Measurements from ENCODE around the gene MRPL18.

MRPL18 gene

DNA sequence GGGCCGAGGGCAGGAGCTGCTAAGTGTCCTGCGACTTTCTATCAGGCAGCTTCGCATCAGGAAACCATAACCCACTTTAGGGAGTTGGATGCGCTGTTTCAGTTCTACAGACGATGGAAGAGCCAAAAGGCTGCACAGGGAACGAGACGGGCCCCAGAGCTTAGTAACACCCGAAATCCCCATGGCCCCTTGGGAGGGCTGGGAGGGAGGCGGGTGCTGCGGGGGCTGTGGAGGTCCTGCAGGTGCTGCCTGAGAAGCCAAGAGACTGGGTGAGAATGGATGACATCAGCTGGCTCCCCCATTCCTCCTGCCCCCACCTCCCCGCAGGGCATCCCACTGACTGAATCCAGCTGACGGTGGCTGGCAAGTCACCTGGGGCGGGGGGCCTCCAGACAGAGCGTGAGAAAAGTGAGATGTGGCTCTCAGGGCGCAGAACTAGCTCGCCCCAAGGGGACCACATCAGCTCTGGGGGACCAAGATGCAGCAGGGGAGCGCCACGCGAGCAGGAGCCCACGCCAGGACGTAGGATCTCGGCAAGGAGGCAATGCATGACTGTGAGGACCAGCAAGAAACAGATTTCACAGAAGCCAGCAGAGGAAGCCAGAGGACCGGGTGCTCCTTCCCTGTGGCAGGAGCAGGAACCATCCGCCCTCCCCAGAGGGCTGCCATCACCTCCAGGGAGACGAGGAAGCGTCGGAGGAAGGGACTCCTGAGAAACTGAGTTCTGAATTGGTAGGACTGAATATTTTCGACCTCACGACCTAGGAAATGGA lies 46.6 kb downstream of the MRPL18 start:
- Histone ChIP-seq H3K27ac (ENCODE audit: low read depth, low read length, poor library complexity, severe bottlenecking) (no peak overlapping the region), H4K20me1 (ENCODE audit: insufficient read depth, low read length) (no peaks in the 10 kb centered on the region), H2AFZ (ENCODE audit: low read length) (no peak overlapping the region), H3K9ac (ENCODE audit: low read length) (no peak overlapping the region), H3F3A (ENCODE audit: insufficient read depth, low read length) (no peaks in the 10 kb centered on the region), H3K9me2 (ENCODE audit: low read depth, low read length) (no peaks in the 10 kb centered on the region), H3K4me3 (ENCODE audit: low read depth, low read length, poor library complexity, severe bottlenecking) (no peak overlapping the region), H3K79me2 (ENCODE audit: insufficient read depth, low read length) (no peaks in the 10 kb centered on the region), H3K9me3 (ENCODE audit: low read length) (no peaks in the 10 kb centered on the region), H3K36me3 (ENCODE audit: insufficient read depth, low read length) (no peaks in the 10 kb centered on the region), H3K4me1 (ENCODE audit: insufficient read depth, low read length, severe bottlenecking) (no peaks in the 10 kb centered on the region), H3K4me2 (ENCODE audit: low read length) (no peak overlapping the region), H3K27me3 (ENCODE audit: insufficient read depth, low read length) (0 out of 2 replicates have a peak, but pooled peaks cover 4% of the 10 kb centered on the region)
- TF ChIP-seq, protein P1, sequence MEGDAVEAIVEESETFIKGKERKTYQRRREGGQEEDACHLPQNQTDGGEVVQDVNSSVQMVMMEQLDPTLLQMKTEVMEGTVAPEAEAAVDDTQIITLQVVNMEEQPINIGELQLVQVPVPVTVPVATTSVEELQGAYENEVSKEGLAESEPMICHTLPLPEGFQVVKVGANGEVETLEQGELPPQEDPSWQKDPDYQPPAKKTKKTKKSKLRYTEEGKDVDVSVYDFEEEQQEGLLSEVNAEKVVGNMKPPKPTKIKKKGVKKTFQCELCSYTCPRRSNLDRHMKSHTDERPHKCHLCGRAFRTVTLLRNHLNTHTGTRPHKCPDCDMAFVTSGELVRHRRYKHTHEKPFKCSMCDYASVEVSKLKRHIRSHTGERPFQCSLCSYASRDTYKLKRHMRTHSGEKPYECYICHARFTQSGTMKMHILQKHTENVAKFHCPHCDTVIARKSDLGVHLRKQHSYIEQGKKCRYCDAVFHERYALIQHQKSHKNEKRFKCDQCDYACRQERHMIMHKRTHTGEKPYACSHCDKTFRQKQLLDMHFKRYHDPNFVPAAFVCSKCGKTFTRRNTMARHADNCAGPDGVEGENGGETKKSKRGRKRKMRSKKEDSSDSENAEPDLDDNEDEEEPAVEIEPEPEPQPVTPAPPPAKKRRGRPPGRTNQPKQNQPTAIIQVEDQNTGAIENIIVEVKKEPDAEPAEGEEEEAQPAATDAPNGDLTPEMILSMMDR (IDR thresholded peaks at IDR 0.05; ENCODE audit: low read length): no peak
- no peak for TF ChIP-seq EZH2 (IDR thresholded peaks at IDR 0.05; ENCODE audit: borderline replicate concordance, low read length)

DNA sequence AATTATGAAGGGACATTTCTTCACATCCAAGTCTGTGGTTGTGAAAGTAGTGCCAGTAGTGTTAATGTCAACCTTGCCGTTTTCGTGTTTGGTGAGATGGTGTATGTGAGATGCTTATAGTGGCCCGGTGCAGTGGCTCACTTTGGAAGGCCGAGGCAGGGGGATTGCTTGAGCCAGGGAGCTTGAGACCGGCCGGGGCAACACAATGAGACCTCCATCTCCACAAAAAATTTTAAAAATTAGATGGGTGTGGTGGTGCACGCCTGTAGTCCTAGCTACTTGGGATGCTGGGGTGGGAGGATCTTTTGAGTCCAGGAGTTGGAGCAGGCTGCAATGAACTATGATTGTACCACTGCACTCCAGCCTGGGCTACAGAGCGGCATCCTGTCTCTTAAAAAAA lies 47.2 kb downstream of the MRPL18 start:
- Histone ChIP-seq H3K4me2 (ENCODE audit: low read length) (no peak overlapping the region), H4K20me1 (ENCODE audit: insufficient read depth, low read length) (no peaks in the 10 kb centered on the region), H3K4me3 (ENCODE audit: low read depth, low read length, poor library complexity, severe bottlenecking) (no peak overlapping the region), H3K4me1 (ENCODE audit: insufficient read depth, low read length, severe bottlenecking) (no peaks in the 10 kb centered on the region), H3K9me3 (ENCODE audit: low read length) (no peaks in the 10 kb centered on the region), H3K79me2 (ENCODE audit: insufficient read depth, low read length) (no peaks in the 10 kb centered on the region), H3K36me3 (ENCODE audit: insufficient read depth, low read length) (no peaks in the 10 kb centered on the region), H3K27me3 (ENCODE audit: insufficient read depth, low read length) (0 out of 2 replicates have a peak, but pooled peaks cover 4% of the 10 kb centered on the region), H3K9ac (ENCODE audit: low read length) (no peak overlapping the region), H2AFZ (ENCODE audit: low read length) (no peak overlapping the region), H3F3A (ENCODE audit: insufficient read depth, low read length) (no peaks in the 10 kb centered on the region), H3K9me2 (ENCODE audit: low read depth, low read length) (no peaks in the 10 kb centered on the region), H3K27ac (ENCODE audit: low read depth, low read length, poor library complexity, severe bottlenecking) (no peak overlapping the region)
- TF ChIP-seq, protein P1 (IDR thresholded peaks at IDR 0.05; ENCODE audit: low read length): no peak
- no peak for TF ChIP-seq EZH2 (IDR thresholded peaks at IDR 0.05; ENCODE audit: borderline replicate concordance, low read length)

DNA sequence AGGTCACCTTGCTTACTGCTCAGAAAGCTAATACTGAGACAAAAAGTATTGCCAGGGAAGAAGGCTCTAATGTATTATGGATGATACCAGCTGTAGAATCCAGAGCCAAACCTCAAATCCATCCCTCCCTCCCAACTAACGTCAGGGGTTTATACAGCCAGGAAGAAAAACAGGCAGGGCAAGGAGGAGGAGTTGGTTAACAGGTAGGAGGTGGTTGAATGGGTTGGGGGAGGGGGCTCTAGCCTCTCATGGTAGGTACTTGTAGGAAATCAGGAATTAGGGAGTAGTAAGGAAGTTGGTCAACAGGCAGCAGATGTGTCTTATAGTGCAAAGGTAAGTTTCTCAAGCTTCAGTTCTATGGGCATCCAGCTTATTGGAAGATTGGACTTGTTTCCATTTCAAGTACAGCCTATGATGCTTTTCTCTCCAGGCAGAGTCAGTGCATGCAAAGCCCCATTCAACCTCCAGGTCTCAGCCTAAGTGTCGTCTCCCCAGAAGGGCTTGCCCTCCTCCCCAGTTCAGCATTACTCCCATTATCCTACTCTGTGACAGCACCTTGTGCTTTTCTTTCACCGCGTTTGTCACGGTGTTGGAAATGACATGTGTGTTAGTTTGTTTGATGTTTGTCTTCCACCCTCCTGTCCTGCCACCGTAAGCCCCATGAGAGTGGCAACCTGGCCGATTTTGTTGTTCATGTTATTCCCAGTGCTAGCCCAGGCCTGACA lies 47.9 kb downstream of the MRPL18 start:
- no peak for TF ChIP-seq EZH2 (IDR thresholded peaks at IDR 0.05; ENCODE audit: borderline replicate concordance, low read length)
- TF ChIP-seq, protein P1 (IDR thresholded peaks at IDR 0.05; ENCODE audit: low read length): no peak
- Histone ChIP-seq H3K9ac (ENCODE audit: low read length) (no peak overlapping the region), H3K79me2 (ENCODE audit: insufficient read depth, low read length) (no peaks in the 10 kb centered on the region), H3K27me3 (ENCODE audit: insufficient read depth, low read length) (0 out of 2 replicates have a peak, but pooled peaks cover 4% of the 10 kb centered on the region), H3K4me2 (ENCODE audit: low read length) (no peak overlapping the region), H3K4me1 (ENCODE audit: insufficient read depth, low read length, severe bottlenecking) (no peaks in the 10 kb centered on the region), H3K9me2 (ENCODE audit: low read depth, low read length) (no peaks in the 10 kb centered on the region), H2AFZ (ENCODE audit: low read length) (no peak overlapping the region), H4K20me1 (ENCODE audit: insufficient read depth, low read length) (no peaks in the 10 kb centered on the region), H3K27ac (ENCODE audit: low read depth, low read length, poor library complexity, severe bottlenecking) (no peak overlapping the region), H3K9me3 (ENCODE audit: low read length) (no peaks in the 10 kb centered on the region), H3F3A (ENCODE audit: insufficient read depth, low read length) (no peaks in the 10 kb centered on the region), H3K4me3 (ENCODE audit: low read depth, low read length, poor library complexity, severe bottlenecking) (no peak overlapping the region), H3K36me3 (ENCODE audit: insufficient read depth, low read length) (no peaks in the 10 kb centered on the region)
